SH-SY5Y (cell line): ENCODE results near the gene SETBP1.

ENCODE experiments used
- GATA2 ChIP-seq: IDR thresholded peaks from 2 replicates; pipeline ENCODE4 v1.6.1; 2011; ENCODE audit warnings: mild to moderate bottlenecking, low read depth, low read length
- GATA3 ChIP-seq: IDR thresholded peaks from 2 replicates; pipeline ENCODE4 v1.6.1; 2011; ENCODE audit warnings: low read depth, mild to moderate bottlenecking, low read length, moderate library complexity

Gene SETBP1

DNA sequence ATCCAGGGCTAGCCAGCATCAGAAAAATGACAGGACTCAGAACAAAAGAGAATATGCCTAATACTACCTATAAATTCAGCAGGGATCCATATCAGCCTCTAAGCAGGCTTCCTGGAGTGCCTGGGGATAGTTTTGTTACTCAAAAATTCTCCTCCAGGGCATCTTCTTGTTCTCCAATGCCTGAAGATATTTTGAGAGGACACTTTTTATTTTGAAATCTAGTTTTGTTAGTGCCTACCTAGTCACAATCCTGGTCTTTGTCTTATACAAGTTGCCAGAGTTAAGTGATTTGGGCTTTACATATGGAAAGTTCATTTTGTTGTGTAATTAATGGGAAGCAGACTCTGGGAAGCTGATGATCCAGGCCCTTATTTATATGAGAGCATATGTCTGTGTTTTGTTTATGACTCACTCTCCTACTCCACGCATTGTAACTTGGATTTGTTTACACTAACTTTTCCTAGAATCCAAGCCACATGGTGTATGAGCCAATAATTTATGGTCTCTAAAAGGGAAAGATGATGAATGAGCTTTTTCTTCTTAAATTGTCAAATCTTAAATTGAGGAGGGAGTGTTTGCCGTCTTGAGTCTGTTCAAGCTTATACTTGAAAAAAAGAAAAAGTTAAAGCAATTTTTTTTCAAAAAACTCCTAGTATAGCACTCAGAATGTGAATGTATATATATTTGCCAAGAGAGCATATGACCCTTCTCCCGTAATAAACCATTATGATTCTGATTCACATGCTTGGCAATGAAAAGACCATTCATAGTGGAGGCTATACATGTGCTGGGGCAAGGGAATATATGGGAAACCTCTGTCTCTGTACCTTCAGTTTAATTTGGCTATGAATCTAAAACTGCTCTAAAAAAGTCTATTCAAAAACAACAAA, 370.3 kb downstream of the SETBP1 start:
- TF ChIP-seq GATA2 (no peak), GATA3 (no peak)

DNA sequence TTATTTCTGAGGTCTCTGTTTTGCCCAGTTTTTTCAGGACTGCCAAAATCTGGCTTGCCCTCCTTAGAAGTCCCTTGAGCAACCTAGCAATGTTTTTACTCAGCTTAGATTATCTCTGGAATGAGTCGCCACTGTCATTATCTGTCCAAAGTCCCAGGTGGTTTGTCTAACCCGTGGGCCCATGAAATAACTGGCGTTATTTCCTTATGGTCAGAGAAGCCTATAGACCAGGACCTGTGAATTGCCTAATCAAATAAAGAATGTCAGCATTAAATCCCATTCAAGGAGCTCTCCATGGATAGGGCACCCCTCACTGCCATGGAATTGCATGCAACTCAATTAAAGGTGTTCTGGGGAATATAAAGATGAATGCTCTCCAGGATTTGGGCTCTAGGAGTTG, 373.9 kb downstream of the SETBP1 start:
- TF ChIP-seq GATA3 = no peak
- no peak for TF ChIP-seq GATA2

DNA sequence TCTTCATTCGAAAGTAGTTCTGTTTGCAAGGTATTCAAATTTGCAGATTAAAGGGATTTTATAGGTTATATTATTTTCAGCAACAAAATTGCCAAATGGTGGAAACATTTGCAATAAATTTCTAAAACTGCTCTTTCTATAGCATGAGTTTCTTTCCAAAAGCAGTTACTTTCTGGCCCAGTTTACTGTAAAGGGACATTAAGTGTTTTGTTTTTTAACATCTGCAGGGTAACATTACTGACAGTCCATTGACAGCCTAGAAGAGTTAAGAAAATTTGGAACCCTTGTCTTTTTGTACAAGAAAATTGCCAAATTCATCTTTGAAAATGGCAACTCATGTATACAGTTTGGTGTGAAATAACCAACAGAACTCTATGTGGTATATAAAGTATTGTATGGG, 375.1 kb downstream of the SETBP1 start:
- TF ChIP-seq GATA3 (no peak), GATA2 (no peak)

DNA sequence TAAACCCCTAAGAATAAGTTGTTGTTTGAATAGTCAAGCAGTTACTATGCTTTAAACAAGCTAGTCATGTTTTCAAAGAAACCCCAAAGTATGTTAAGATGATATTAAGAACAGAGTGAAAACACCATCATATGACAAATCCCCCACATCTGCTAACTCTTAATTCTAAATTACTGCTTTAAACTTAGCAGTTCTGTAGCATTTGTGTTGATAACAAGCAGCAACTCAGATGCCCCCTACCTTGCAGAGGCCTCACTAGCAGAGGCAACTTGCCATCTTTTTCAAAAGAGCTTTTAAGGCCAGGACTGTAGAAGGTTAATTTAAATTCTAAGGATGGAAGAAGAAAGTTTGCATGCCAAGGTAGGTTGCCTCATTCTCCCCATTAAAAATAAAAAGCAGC, 376.2 kb downstream of the SETBP1 start:
- TF ChIP-seq GATA3 (no peak), GATA2 (no peak)

DNA sequence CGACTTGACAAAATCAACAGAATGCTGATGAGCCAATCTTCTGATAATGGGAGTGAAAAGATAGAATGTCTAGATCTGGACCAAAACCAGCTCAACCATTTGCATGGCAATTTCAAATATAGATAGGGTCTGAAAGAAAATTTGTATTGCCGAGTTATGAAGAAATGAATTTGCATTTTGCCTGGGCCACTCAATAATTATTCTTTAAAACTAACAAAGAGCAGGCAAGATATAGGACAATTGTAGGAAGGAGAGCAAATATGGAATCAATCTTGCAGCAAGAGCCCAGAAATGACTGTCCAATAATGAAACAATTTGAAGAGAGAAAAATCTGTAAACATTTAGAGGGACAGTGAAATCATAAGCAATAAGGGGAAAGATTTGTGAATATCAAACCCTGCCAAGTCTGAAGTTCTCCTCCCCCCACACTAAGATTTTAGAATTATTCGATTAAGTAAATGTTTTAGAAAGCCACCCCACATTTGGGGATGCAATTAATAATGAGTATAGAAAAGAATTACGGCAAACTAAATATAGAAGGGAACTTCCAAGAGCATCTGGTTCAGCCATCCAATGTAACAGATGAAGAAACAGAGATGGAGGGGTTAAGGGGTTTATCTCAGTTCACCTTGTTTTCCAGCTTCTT, 377.4 kb downstream of the SETBP1 start:
- TF ChIP-seq GATA2 = no peak
- TF ChIP-seq GATA3 = no peak

DNA sequence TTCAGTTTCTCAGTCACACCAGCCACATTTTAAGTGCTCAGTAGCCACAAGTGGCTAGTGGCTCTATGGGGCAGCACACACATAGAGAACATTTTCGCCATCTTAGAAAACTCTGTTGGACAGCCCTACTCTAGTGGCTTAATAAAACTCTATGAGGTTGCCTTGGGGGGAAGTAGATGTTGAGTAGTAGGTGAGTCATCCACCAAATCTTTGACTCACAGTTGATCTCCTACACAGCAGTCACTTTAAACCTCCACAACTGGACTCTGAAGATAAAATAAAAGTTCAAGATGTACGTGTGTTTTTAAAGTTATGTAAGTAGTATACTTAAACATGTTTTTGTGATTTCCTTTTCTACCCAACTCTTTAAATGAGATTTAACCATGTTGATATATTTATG, 379.0 kb downstream of the SETBP1 start:
- TF ChIP-seq GATA2 = no peak
- no peak for TF ChIP-seq GATA3

DNA sequence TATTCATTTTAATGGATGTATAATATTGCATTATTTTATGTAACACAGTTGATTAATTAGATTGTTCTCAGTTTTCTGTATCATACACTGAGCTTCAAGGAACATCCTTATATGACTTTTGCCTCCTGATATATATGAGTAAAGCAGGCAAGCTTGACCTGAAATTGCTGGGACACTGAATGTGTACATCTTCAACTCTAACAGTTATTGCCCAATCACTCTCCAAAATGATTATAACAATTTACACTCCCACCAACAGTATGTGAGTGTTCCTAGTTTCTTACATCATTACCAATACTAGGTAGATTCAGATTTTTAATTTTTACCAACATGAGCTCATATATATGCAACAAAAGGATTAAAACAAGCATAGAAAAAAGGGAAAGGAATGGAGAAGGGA, 379.4 kb downstream of the SETBP1 start:
- TF ChIP-seq GATA3 (no peak), GATA2 (no peak)

DNA sequence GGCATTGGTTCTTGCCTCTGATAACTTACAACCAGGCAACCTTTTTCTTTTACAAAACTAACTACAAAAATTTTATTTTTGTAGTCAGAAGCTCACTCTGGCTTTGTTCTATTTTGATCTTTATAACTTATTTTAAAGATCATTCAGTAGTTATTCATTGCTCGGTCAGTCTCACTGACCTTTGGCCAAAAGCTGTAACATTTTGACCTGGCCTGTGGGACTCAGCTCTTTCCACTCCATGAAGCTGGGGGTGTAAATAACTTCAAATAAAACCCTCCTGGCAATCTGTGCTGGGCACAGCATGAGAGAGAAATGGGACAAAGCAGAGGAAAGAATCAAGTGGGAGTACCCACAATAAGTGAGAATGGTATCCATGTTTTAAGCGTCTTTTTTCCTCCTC, 380.7 kb downstream of the SETBP1 start:
- no peak for TF ChIP-seq GATA2
- TF ChIP-seq GATA3 = no peak

DNA sequence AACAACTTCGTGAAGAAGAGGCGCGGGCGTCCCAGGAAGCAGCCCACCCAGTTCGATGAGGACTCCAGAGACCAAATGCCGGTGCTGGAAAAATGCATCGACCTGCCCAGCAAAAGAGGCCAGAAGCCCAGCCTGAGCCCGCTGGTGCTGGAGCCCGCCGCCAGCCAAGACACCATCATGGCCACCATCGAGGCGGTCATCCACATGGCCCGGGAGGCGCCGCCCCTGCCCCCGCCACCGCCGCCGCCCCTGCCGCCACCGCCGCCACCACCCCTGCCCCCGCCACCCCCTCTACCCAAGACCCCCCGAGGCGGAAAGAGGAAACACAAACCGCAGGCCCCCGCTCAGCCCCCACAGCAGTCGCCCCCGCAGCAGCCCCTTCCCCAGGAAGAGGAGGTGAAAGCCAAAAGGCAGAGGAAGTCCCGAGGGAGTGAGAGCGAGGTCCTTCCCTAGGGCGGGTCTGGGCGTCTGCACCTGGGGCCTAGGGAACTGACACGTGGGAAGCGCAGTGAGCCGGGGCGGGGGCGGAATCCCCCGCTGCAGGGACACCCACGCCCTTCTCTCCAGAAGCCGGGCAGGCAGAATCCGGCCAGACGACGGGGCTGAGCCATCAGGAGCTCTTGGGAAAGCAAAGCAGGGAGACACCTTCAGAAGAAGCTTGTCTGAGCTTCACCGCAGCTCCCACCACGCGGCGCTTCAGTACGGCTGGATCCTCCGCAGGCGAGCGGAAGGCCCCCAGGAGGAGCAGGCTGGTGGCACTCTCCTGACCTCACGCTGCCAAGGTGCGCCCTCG, 382.8 kb downstream of the SETBP1 start:
- TF ChIP-seq GATA3 = no peak
- no peak for TF ChIP-seq GATA2

DNA sequence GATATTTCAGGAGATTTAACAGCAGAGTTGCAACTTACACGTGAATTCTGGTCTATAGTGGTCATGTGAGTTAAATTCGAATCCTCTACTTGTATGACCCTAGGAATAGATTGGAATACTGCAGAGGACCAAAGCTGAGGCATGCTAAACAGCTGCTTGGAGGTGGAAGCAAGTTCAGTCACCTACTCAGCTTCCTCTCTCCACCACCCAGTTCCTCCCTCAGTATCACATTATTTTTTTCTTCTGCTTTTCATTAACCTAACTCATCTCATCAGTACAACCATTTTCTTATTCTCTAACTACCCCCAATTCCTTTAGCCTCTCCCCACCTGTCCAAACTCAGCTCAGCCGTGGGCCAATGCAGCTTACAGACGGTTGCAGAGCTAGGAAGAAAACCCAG, 385.5 kb downstream of the SETBP1 start:
- TF ChIP-seq GATA3 (no peak), GATA2 (no peak)

DNA sequence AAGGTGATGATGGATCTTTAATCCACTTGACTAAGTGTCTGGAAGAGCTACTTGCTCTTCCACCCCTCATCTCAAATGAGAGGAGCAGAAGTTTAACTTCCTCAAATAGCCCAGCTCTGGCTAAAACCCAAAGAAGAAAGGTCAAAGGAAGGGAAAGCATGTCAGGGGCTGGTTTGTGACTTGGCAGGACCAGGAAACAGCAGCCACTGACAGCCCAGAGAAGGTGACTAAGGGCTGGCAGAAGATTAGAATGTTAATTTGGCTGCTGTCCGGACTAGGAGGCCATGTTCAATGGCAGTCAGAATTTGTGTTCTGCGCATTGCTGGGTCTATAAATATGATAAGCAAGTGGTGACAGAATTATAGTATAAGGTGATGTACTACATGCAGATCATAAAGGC, 386.2 kb downstream of the SETBP1 start:
- no peak for TF ChIP-seq GATA2
- TF ChIP-seq GATA3 = no peak

DNA sequence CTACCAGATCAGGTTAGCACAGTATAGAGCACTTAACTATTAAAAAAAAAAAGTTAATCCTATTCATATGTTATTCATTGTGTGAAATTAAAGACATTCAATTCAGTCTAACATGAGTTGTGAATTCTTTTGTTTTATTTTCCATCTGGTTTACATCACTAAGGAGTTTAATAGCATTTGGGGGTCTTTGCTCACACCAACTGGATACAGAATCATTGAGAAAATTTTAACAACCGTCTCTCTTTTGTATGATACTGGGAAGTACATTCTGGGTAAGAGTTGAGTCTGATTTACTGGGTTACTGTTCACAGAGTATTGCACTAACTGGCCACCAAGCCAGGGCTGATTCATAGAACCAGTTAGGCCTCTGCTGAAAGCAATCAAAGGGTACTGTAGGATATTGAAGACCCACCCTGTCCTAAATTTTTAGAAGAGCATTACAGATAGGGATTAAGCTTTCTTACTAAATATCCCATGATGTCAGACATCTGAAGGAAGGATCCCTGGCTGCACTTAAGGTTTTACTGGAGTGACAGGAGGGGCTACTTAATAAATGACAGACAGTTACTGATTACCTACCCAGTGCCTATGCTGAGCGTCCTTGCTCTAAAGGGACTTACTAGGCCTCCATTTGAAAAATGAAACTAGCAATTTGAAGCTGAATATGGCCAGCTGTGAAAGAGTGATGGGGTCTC, 387.9 kb downstream of the SETBP1 start:
- no peak for TF ChIP-seq GATA3
- TF ChIP-seq GATA2 = no peak

DNA sequence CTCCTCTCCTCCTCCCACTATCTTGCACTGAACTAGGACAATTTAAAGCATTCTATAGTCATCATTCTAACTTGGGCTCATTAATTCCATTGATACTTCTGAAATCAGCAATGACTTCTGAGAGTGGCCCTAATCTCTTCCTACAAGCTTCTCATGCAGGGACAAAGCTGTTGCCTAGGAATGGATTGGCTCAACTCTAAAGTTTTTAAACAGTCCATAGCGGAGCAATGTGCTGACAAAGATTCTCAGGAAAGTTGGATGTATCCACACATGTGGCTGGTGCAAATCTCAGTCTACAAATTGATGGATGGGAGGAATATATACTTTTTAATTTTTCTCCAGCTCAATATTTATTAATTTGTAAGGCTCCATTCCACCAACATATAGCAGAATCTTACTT, 388.9 kb downstream of the SETBP1 start:
- no peak for TF ChIP-seq GATA2
- TF ChIP-seq GATA3 = no peak

DNA sequence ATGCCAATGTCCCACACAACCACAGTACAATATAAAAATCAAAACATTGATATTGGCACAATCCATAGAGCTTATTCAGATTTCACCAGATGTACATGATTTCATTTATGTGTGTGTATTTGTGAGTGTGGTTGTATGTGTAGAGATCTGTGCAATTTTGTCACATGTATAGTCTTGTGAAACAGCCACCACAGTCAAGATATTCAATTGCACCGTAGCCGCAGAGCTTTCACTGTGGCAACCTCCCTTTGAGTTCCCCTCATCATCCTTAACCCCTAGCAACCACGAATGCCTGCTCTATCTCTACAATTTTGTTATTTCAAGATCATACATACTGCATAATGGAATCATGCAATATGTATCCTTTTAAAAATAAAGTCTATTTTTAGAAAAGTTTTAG, 391.3 kb downstream of the SETBP1 start:
- TF ChIP-seq GATA2 = no peak
- no peak for TF ChIP-seq GATA3
